Stimulated activated CD4-positive, alpha-beta T cell treated with anti-CD3 and anti-CD28 coated beads, Interleukin-12 subunit alpha, Interleukin-12 subunit beta, amount 100 ng/mL, for 4 hours (primary cell): Measurements from ENCODE around the gene NUDT9.
"Not testable (repeated sequence)": the region's sequence is repeated elsewhere in the genome, so short reads cannot be mapped to it uniquely, and the experiment has no call there.

Experiments used
- DNase-seq: peaks from one replicate; pipeline ENCODE4 v3.0.0-alpha.2; 2020

NUDT9 gene

GRCh38 chr4:87465739-87466366 lies 43.5 kb downstream of the NUDT9 start:
- DNase-seq: no peak

- DNase-seq: no peak
Measured at GRCh38 chr4:87469390-87469789, 47.0 kb downstream of the NUDT9 start.

GRCh38 chr4:87476934-87477333 lies 54.6 kb downstream of the NUDT9 start:
- DNase-seq: no peak

GRCh38 chr4:87478732-87479250 lies 56.4 kb downstream of the NUDT9 start:
- DNase-seq: no peak

GRCh38 chr4:87481377-87481776 lies 59.0 kb downstream of the NUDT9 start:
- DNase-seq: no peak

- DNase-seq: not testable (repeated sequence)
Measured at GRCh38 chr4:87483247-87483646, 60.9 kb downstream of the NUDT9 start.

- not testable (repeated sequence) for DNase-seq
Measured at GRCh38 chr4:87488666-87489065, 66.3 kb downstream of the NUDT9 start.

- no peak for DNase-seq
Measured at GRCh38 chr4:87489678-87490077, 67.3 kb downstream of the NUDT9 start.

GRCh38 chr4:87490664-87491369 lies 68.4 kb downstream of the NUDT9 start:
- DNase-seq: no peak

- DNase-seq: no peak
Measured at GRCh38 chr4:87491436-87491835, 69.1 kb downstream of the NUDT9 start.

- DNase-seq: not testable (repeated sequence)
Measured at GRCh38 chr4:87491851-87492250, 69.5 kb downstream of the NUDT9 start.

GRCh38 chr4:87493115-87493514 lies 70.7 kb downstream of the NUDT9 start:
- DNase-seq: no peak

GRCh38 chr4:87497159-87497558 lies 74.8 kb downstream of the NUDT9 start:
- peak; percentile 4 for DNase-seq

GRCh38 chr4:87497578-87497977 lies 75.2 kb downstream of the NUDT9 start:
- DNase-seq: no peak

- no peak for DNase-seq
Measured at GRCh38 chr4:87498446-87498900, 76.1 kb downstream of the NUDT9 start.

- DNase-seq: no peak
Measured at GRCh38 chr4:87499403-87500091, 77.2 kb downstream of the NUDT9 start.

GRCh38 chr4:87500092-87500462 lies 77.7 kb downstream of the NUDT9 start:
- DNase-seq: no peak

GRCh38 chr4:87502580-87503238 lies 80.3 kb downstream of the NUDT9 start:
- DNase-seq: no peak

- no peak for DNase-seq
Measured at GRCh38 chr4:87505862-87506261, 83.5 kb downstream of the NUDT9 start.

- DNase-seq: no peak
Measured at GRCh38 chr4:87506974-87507701, 84.8 kb downstream of the NUDT9 start.
